HepG2 (cell line): ENCODE data around the gene ISY1. TPM values are rescaled to one million over a fixed set of nuclear protein-coding genes. Genes with fewer than 3 reads are reported as not detected.
A peak's percentile ranks its signal among the peaks of the same experiment; 100 is the strongest.

Source experiments
- ATAC-seq: fragments of 200-7000 bp; cut with Tn5 transposase; 3 replicates; pipeline ENCODE4 v1.9.1; 2020; ENCODE audit warnings: mild to moderate bottlenecking, moderate library complexity
- BruUV-seq: library from RNA; stranded (reverse); fragments of 400-500 nt; replicated peaks from 2 replicates; lab custom pipeline; 2021; lab: Mats Ljungman, UMichigan
- CTCF ChIA-PET: fragments of 300-600 bp; formaldehyde crosslinking; extraction: SDS; loops from one replicate; lab custom pipeline; 2021; ENCODE audit warnings: low total read pairs, inconsistent platforms, low intra/inter-chr PET ratio; lab: Yijun Ruan, JAX
- POLR2A ChIA-PET: fragments of 350-600 bp; sonication (Branson Sonifier 250); formaldehyde crosslinking; loops from one replicate; lab custom pipeline; 2020; ENCODE audit warnings: antibody characterized with exemption, inconsistent platforms; lab: Yijun Ruan, JAX
- DNase-seq: peaks from one replicate; pipeline ENCODE4 v3.0.0-alpha.2; 2015; ENCODE audit warnings: low spot score
- FAIRE-seq: peaks from 3 replicates; lab custom pipeline; 2011; peaks lifted over from hg19 to GRCh38; lab: Jason Lieb, UNC
- H2AFZ ChIP-seq: one replicate; pipeline ENCODE4 v1.6.1; 2011; ENCODE audit warnings: low read length, inconsistent platforms
- H3K27ac ChIP-seq: fragments of 300-600 bp; 3 replicates; pipeline ENCODE4 v1.8.0; 2011; ENCODE audit warnings: mixed run types, mild to moderate bottlenecking, mixed read lengths, low read length, inconsistent platforms; ENCODE audit not compliant: insufficient read depth; ENCODE audit errors: extremely low read length
- H3K27me3 ChIP-seq, 2 experiments: fragments of 200-600 bp in 1 of 2; 2 replicates in 1 of 2; 3 replicates in 1 of 2; pipeline versions ENCODE4 v1.6.0 to v1.8.0; 2011; ENCODE audit warnings: low read length in 2 of 2, mild to moderate bottlenecking in 2 of 2, moderate library complexity in 2 of 2, inconsistent platforms in 1 of 2; ENCODE audit not compliant: insufficient read depth in 2 of 2, control insufficient read depth in 1 of 2
- H3K36me3 ChIP-seq, 2 experiments: fragments of 200-600 bp in 1 of 2; replicated peaks in 1 of 2; 2 replicates in 1 of 2; 3 replicates in 1 of 2; pipeline versions ENCODE4 v1.5.1 to v1.8.0; 2011; ENCODE audit warnings: low read length in 2 of 2, inconsistent platforms in 1 of 2; ENCODE audit not compliant: insufficient read depth in 2 of 2, control insufficient read depth in 1 of 2
- H3K4me1 ChIP-seq: 2 replicates; pipeline ENCODE4 v1.5.1; 2012; ENCODE audit warnings: low read length, inconsistent platforms; ENCODE audit not compliant: insufficient read depth
- H3K4me2 ChIP-seq: 2 replicates; pipeline ENCODE4 v1.6.0; 2011; ENCODE audit warnings: low read depth, low read length, inconsistent platforms
- H3K4me3 ChIP-seq, 3 experiments: fragments of 200-600 bp in 1 of 3; sonication (generic), shearing (Covaris generic) in 1 of 3; replicated peaks in 1 of 3; 2 replicates each; pipeline ENCODE4 v1.5.1; 2011 to 2016; ENCODE audit warnings: low read length in 3 of 3, inconsistent platforms in 2 of 3, low read depth in 2 of 3, mild to moderate bottlenecking in 2 of 3, control low read depth in 1 of 3, mixed read lengths in 1 of 3; ENCODE audit not compliant: insufficient read depth in 1 of 3
- H3K79me2 ChIP-seq: one replicate; pipeline ENCODE4 v1.6.1; 2011; ENCODE audit warnings: low read length, inconsistent platforms; ENCODE audit not compliant: insufficient read depth
- H3K9ac ChIP-seq: 2 replicates; pipeline ENCODE4 v1.6.0; 2011; ENCODE audit warnings: mild to moderate bottlenecking, low read depth, low read length, inconsistent platforms; ENCODE audit not compliant: insufficient read depth
- H3K9me3 ChIP-seq: 2 replicates; pipeline ENCODE4 v1.5.1; 2012; ENCODE audit warnings: mild to moderate bottlenecking, low read length
- H4K20me1 ChIP-seq: 2 replicates; pipeline ENCODE4 v1.6.0; 2011; ENCODE audit warnings: inconsistent platforms, mild to moderate bottlenecking, low read length, moderate library complexity; ENCODE audit not compliant: insufficient read depth
- AGO2 ChIP-seq: fragments of 200-400 bp; formaldehyde crosslinking; optimal IDR thresholded peaks from 2 replicates; pipeline ENCODE3; 2017; ENCODE audit warnings: mild to moderate bottlenecking, low read depth, low read length, moderate library complexity
- ARNTL ChIP-seq: sonication (generic); formaldehyde crosslinking; IDR thresholded peaks from 2 replicates; pipeline ENCODE4 v1.4.0; 2020; ENCODE audit warnings: mild to moderate bottlenecking, missing genetic modification reagents
- ETV5 ChIP-seq: IDR thresholded peaks from 2 replicates; pipeline ENCODE4 v1.6.1; 2018; ENCODE audit warnings: missing biosample characterization, missing genetic modification reagents, inconsistent platforms, borderline replicate concordance
- FOXA1 ChIP-seq, 2 experiments: fragments of 450-650 bp in 1 of 2; sonication (generic) in 1 of 2; formaldehyde crosslinking in 1 of 2; IDR thresholded peaks; 2 replicates each; pipeline versions ENCODE4 v1.4.0 to v1.6.1; 2016 to 2020; ENCODE audit warnings: missing genetic modification reagents in 1 of 2
- MAFK ChIP-seq, 2 experiments: IDR thresholded peaks in 1 of 2; conservative IDR thresholded peaks in 1 of 2; 2 replicates each; pipeline ENCODE4 v1.6.1; 2011; ENCODE audit warnings: improper control_type of control experiment in 2 of 2, low read length in 2 of 2
- NCOA5 ChIP-seq: sonication (generic); formaldehyde crosslinking; IDR thresholded peaks from 2 replicates; pipeline ENCODE4 v1.4.0; 2020; ENCODE audit warnings: missing genetic modification reagents
- RARG ChIP-seq: sonication (generic); formaldehyde crosslinking; IDR thresholded peaks from 2 replicates; pipeline ENCODE4 v1.4.0; 2020; ENCODE audit warnings: low read depth, mild to moderate bottlenecking, missing genetic modification reagents
- RBAK ChIP-seq: sonication (generic); formaldehyde crosslinking; IDR thresholded peaks from 2 replicates; pipeline ENCODE4 v1.5.1; 2020; ENCODE audit warnings: mild to moderate bottlenecking, missing genetic modification reagents
- TAF15 ChIP-seq: fragments of 200-400 bp; formaldehyde crosslinking; IDR thresholded peaks from one replicate; pipeline ENCODE4 v1.6.1; 2018; ENCODE audit warnings: mild to moderate bottlenecking, low read depth, low read length; ENCODE audit not compliant: poor library complexity, severe bottlenecking
- U2AF2 ChIP-seq: fragments of 200-400 bp; formaldehyde crosslinking; IDR thresholded peaks from 2 replicates; pipeline ENCODE4 v1.6.1; 2017; ENCODE audit warnings: low read depth, mild to moderate bottlenecking, low read length
- ZFYVE20 ChIP-seq: sonication (generic); formaldehyde crosslinking; IDR thresholded peaks from 2 replicates; pipeline ENCODE4 v1.8.0; 2023; ENCODE audit warnings: low read depth, mild to moderate bottlenecking, moderate library complexity, missing genetic modification reagents, borderline replicate concordance
- ZNF17 ChIP-seq: sonication (generic); formaldehyde crosslinking; IDR thresholded peaks from 2 replicates; pipeline ENCODE4 v1.5.0; 2020; ENCODE audit warnings: mild to moderate bottlenecking, missing genetic modification reagents
- ZNF33B ChIP-seq: sonication (generic); formaldehyde crosslinking; IDR thresholded peaks from 2 replicates; pipeline ENCODE4 v1.5.1; 2020; ENCODE audit warnings: mild to moderate bottlenecking, missing genetic modification reagents
- ZNF781 ChIP-seq: sonication (generic); formaldehyde crosslinking; IDR thresholded peaks from 2 replicates; pipeline ENCODE4 v1.5.1; 2020; ENCODE audit warnings: borderline replicate concordance, mild to moderate bottlenecking, missing genetic modification reagents; ENCODE audit errors: not compliant biosample characterization
- WGBS: methylation state at CpG from one replicate; pipeline ENCODE4 v1.1.6; 2017; ENCODE audit warnings: low lambda C conversion rate; 5-methylcytosine and 5-hydroxymethylcytosine counted together
- in situ Hi-C: cut with HindIII; loops from 2 replicates; pipeline ENCODE4 v1.10.0; 2017; ENCODE audit warnings: low pct_unique_long_range_greater_than_20kb; ENCODE audit not compliant: extremely low pct_ligation_motif_present
- intact Hi-C: fragments of 100-400 bp; cut with micrococcal nuclease; formaldehyde crosslinking; loops from one replicate; pipeline ENCODE4 v1.10.0; 2022; ENCODE audit not compliant: unreplicated experiment
- polyA plus RNA-seq, 8 experiments: library from polyadenylated mRNA; depleted of rRNA in 3 of 8; stranded (reverse) in 7 of 8; unstranded in 1 of 8; fragments of >200 nt; fragmentation: Illumina TruSeq in 4 of 8; extraction: Trizol in 4 of 8; gene quantifications; 2 replicates each; pipeline versions ENCODE4 v1.2.1 to v1.2.3, GENCODE V29; 2011 to 2016; ENCODE audit warnings: low read depth in 4 of 8, missing spikeins in 1 of 8, mixed read lengths in 1 of 8; ENCODE audit not compliant: insufficient read depth in 1 of 8
- total RNA-seq, 5 experiments: library from RNA; depleted of rRNA; stranded (reverse); fragments of >200 nt; fragmentation: Illumina TruSeq; extraction: Trizol; gene quantifications; 2 replicates each; pipeline ENCODE4 v1.2.3, GENCODE V29; 2016; ENCODE audit warnings: low read depth in 1 of 5
- TF ChIP-seq, protein P1 (sequence below): sonication (generic); formaldehyde crosslinking; IDR thresholded peaks from 2 replicates; pipeline ENCODE4 v1.5.0; 2020; ENCODE audit warnings: mild to moderate bottlenecking, missing genetic modification reagents, borderline replicate concordance

Gene ISY1
- total and polyA plus RNA-seq, 2 of the 13 experiments (the other 11 are each of a cell fraction or from before 2014, with no cell fraction given): 21.0 to 39.1 TPM

DNA sequence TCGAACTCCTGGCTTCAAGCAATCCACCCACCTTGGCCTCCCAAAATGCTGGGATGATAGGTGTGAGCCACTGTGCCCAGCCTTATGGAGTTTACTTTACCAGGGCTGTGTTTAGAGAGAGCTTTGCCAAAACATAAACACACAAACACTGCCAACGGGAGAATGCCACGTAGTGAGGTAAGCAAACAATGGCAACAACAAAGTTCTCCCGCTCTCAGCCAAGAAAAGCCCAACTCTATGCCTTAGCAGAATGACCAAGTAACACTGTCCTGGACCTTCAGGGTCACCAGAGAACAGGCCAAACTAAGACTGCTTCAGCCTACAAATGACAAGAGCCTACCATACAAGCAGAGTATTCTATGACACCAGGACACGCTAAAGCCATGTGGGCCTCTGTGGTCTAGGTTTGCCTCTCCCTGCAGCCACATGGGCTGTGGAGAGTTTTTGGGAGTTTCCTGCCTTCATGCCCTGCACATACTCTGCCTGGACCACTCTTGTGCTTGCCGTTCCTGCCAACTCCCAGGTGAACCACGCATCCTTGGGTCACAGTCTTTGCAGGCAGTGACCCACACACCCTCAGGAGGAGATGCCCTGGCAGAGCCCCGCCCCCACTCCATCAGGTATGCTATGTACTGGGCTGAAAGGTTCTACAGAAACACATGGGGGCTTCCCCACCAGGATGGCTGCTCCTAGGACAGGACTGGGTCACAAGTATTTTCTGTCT lies 44.4 kb upstream of the ISY1 start (continued):
- TF ChIP-seq FOXA1 (IDR thresholded peaks at IDR 0.05) (no peak), FOXA1 (CRISPR knock-in tag; IDR thresholded peaks at IDR 0.05) (no peak)
- TF ChIP-seq, all 625 proteins: peak for 0

DNA sequence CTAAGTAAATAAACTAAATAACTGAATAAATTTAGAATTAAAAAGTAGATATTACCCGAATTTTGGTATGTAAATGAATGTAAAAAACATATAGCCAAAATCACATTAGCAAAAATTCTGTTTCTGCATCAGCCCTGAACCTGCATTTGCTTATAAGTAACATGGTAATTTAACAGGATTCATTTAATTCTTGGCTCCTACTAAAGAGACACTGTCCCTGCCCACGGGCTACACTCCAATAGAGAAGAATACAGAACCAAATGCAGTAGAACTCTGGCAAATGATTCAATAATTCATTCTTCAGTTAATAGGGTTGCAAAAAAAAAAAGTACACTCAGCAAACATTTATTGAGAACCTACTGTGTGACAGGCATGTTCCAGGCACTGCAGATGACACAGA lies 43.6 kb upstream of the ISY1 start:
- no peak overlapping the region for H3K4me3 ChIP-seq
- in situ Hi-C loops: no loop called here
- H3K79me2 ChIP-seq: no peaks in the 10 kb centered on the region
- intact Hi-C loops: no loop called here
- no peak overlapping the region for H3K27ac ChIP-seq
- H4K20me1 ChIP-seq: no peaks in the 10 kb centered on the region; the same call in 1 of the 2 replicates
- WGBS: 0% methylated on average over 2 of the region's 2 CpGs
- no peak overlapping the region for H3K4me2 ChIP-seq
- no TSS peak for BruUV-seq
- H3K9me3 ChIP-seq: no peaks in the 10 kb centered on the region
- CTCF ChIA-PET: no interaction called here
- no peaks in the 10 kb centered on the region for H3K36me3 ChIP-seq
- no peaks in the 10 kb centered on the region for H3K4me1 ChIP-seq
- H3K27me3 ChIP-seq: no peaks in the 10 kb centered on the region
- FAIRE-seq: no peak
- H3K9ac ChIP-seq: no peak overlapping the region
- TF ChIP-seq RBAK: no peak
- TF ChIP-seq MAFK (conservative IDR thresholded peaks at IDR 0.05 in 1 of 2, IDR thresholded peaks at IDR 0.05 in 1 of 2; ENCODE audit: low read length in 2 of 2): peak in 1 of 2 experiments; percentile 24; a peak in 1 of 4 replicates
- TF ChIP-seq, all 625 proteins: peak for 1
- no peak overlapping the region for H2AFZ ChIP-seq
- POLR2A ChIA-PET: no interaction called here
- ATAC-seq (no peak), DNase-seq (no peak)

DNA sequence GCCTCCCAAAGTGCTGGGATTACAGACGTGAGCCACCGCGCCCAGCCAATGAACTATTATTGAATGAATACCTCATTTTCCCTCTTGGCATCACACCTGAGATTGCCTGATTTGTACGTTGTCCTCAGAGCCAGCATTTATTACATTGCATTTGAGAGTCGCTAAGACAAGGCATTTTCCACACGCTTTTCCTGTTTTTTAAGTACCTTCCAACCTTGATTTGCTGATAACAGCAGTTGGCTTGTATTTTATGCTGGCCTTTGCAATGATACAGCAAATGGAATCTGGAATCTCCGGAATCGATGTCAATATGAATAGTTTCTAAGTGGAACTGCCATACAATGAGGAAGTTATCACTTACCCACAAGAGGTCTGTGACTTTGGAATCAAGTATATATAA lies 38.5 kb upstream of the ISY1 start:
- intact Hi-C loops: no loop called here
- no peaks in the 10 kb centered on the region for H4K20me1 ChIP-seq
- no peak overlapping the region for H3K27ac ChIP-seq
- no peak overlapping the region for H3K9ac ChIP-seq
- 0 out of 2 replicates have a peak, but pooled peaks cover 8% of the 10 kb centered on the region for H3K4me1 ChIP-seq
- BruUV-seq: no TSS peak
- POLR2A ChIA-PET: no interaction called here
- ATAC-seq: no peak
- WGBS: 89% methylated on average over 8 of the region's 8 CpGs
- no peaks in the 10 kb centered on the region for H3K27me3 ChIP-seq
- no peak overlapping the region for H2AFZ ChIP-seq
- in situ Hi-C loops: no loop called here
- no peaks in the 10 kb centered on the region for H3K79me2 ChIP-seq
- no peak for DNase-seq
- no peak for FAIRE-seq
- no peak overlapping the region for H3K4me3 ChIP-seq
- no peak overlapping the region for H3K4me2 ChIP-seq
- CTCF ChIA-PET: no interaction called here
- H3K9me3 ChIP-seq: no peaks in the 10 kb centered on the region
- H3K36me3 ChIP-seq: no peaks in the 10 kb centered on the region
- TF ChIP-seq AGO2 (no peak), ETV5 (no peak), ARNTL (CRISPR knock-in tag) (no peak), ZNF33B (no peak), NCOA5 (no peak), U2AF2 (no peak), ZNF17 (CRISPR knock-in tag) (no peak), TAF15 (no peak), RARG (no peak), ZNF781 (CRISPR knock-in tag) (no peak), ZFYVE20 (no peak)
- TF ChIP-seq, protein P1, sequence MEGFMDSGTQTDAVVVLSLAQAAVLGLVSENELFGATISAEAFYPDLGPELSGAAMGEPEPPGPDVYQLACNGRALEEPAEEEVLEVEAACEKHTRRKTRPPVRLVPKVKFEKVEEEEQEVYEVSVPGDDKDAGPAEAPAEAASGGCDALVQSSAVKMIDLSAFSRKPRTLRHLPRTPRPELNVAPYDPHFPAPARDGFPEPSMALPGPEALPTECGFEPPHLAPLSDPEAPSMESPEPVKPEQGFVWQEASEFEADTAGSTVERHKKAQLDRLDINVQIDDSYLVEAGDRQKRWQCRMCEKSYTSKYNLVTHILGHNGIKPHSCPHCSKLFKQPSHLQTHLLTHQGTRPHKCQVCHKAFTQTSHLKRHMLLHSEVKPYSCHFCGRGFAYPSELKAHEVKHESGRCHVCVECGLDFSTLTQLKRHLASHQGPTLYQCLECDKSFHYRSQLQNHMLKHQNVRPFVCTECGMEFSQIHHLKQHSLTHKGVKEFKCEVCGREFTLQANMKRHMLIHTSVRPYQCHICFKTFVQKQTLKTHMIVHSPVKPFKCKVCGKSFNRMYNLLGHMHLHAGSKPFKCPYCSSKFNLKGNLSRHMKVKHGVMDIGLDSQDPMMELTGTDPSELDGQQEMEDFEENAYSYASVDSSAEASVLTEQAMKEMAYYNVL (CRISPR knock-in tag): no peak
